Testis (tissue), 3 donors: ENCODE results near the gene TANK. TPM values are rescaled to one million over a fixed set of nuclear protein-coding genes. Genes with fewer than 3 reads are reported as not detected.

Source experiments
- DNase-seq: peaks from one replicate; pipeline ENCODE4 v3.0.0-alpha.2; 2019
- H3K27ac ChIP-seq, 2 donors: fragments of 200-600 bp; sonication (generic); one replicate each; pipeline ENCODE4 v1.5.1; 2019
- H3K27me3 ChIP-seq: fragments of 200-600 bp; sonication (generic); one replicate; pipeline ENCODE4 v1.5.1; 2019
- H3K36me3 ChIP-seq: fragments of 200-600 bp; sonication (generic); one replicate; pipeline ENCODE4 v1.5.1; 2017; ENCODE audit warnings: low read depth; ENCODE audit errors: missing control alignments
- H3K4me1 ChIP-seq: fragments of 200-600 bp; sonication (generic); one replicate; pipeline ENCODE4 v1.5.1; 2019
- H3K4me3 ChIP-seq, 2 donors: fragments of 200-600 bp; sonication (generic); one replicate each; pipeline ENCODE4 v1.5.1; 2017 to 2019
- H3K9me3 ChIP-seq: fragments of 200-600 bp; sonication (generic); one replicate; pipeline ENCODE4 v1.5.1; 2017
- POLR2A ChIP-seq: fragments of 450-650 bp; IDR thresholded peaks from one replicate; pipeline ENCODE4 v1.6.1; 2017; ENCODE audit warnings: antibody characterized with exemption, mild to moderate bottlenecking, moderate library complexity
- WGBS, 2 donors: methylation state at CpG; one replicate each; pipeline ENCODE4 v1.1.5; 2018; 5-methylcytosine and 5-hydroxymethylcytosine counted together
- intact Hi-C: fragments of 100-400 bp; cut with DNase I; formaldehyde crosslinking; loops from one replicate; pipeline ENCODE4 v1.15.1; 2023; ENCODE audit warnings: low total_unique reads
- polyA plus RNA-seq: library from polyadenylated mRNA; stranded (reverse); fragments of 350-450 nt; fragmentation: Illumina TruSeq; extraction: RNeasy Lipid Tissue Mini Kit (QIAGEN cat#74804); gene quantifications from one replicate; pipeline ENCODE4 v1.2.3, GENCODE V29; 2014; ENCODE audit warnings: low read depth, low replicate concordance; ENCODE audit not compliant: insufficient read depth
- total RNA-seq, 2 donors: library from RNA; depleted of rRNA; stranded (reverse); fragments of >200 nt; gene quantifications; one replicate each; pipeline ENCODE4 v1.2.3, GENCODE V29; 2016
- TF ChIP-seq, protein P1 (sequence below), 3 experiments: fragments of 450-650 bp in 2 of 3; fragments of 200-600 bp in 1 of 3; sonication (generic) in 1 of 3; IDR thresholded peaks; one replicate each; pipeline ENCODE4 v1.5.1; 2016 to 2019; ENCODE audit warnings: antibody characterized with exemption in 3 of 3, mild to moderate bottlenecking in 2 of 3, moderate library complexity in 1 of 3

TANK gene
- total and polyA plus RNA-seq, 3 donors from 2014 or later: 34.7 to 63.6 (median 52.8) TPM

GRCh38 chr2:161115205-161115604 lies 45.0 kb upstream of the TANK start:
- no peaks in the 10 kb centered on the region for H3K9me3 ChIP-seq
- H3K4me1 ChIP-seq: no peaks in the 10 kb centered on the region
- 87 to 91% methylated on average over 2 of the region's 2 CpGs for WGBS, 2 donors
- H3K27me3 ChIP-seq: no peaks in the 10 kb centered on the region
- no peak overlapping the region for H3K27ac ChIP-seq
- H3K36me3 ChIP-seq: no peaks in the 10 kb centered on the region
- intact Hi-C loops: no loop called here
- H3K4me3 ChIP-seq: no peak overlapping the region
- no peak for TF ChIP-seq POLR2A
- TF ChIP-seq, protein P1, sequence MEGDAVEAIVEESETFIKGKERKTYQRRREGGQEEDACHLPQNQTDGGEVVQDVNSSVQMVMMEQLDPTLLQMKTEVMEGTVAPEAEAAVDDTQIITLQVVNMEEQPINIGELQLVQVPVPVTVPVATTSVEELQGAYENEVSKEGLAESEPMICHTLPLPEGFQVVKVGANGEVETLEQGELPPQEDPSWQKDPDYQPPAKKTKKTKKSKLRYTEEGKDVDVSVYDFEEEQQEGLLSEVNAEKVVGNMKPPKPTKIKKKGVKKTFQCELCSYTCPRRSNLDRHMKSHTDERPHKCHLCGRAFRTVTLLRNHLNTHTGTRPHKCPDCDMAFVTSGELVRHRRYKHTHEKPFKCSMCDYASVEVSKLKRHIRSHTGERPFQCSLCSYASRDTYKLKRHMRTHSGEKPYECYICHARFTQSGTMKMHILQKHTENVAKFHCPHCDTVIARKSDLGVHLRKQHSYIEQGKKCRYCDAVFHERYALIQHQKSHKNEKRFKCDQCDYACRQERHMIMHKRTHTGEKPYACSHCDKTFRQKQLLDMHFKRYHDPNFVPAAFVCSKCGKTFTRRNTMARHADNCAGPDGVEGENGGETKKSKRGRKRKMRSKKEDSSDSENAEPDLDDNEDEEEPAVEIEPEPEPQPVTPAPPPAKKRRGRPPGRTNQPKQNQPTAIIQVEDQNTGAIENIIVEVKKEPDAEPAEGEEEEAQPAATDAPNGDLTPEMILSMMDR (IDR thresholded peaks at IDR 0.05): no peak
- no peak for DNase-seq

GRCh38 chr2:161115605-161116380 lies 44.4 kb upstream of the TANK start:
- Histone ChIP-seq H3K4me3 (no peak overlapping the region), H3K27ac (no peak overlapping the region)
- intact Hi-C loops: no loop called here

GRCh38 chr2:161116509-161116908 lies 43.7 kb upstream of the TANK start:
- no peak for TF ChIP-seq POLR2A
- TF ChIP-seq, protein P1 (IDR thresholded peaks at IDR 0.05): no peak
- Histone ChIP-seq H3K36me3 (no peaks in the 10 kb centered on the region), H3K4me3 (no peak overlapping the region), H3K9me3 (no peaks in the 10 kb centered on the region), H3K27ac (no peak overlapping the region), H3K4me1 (no peaks in the 10 kb centered on the region), H3K27me3 (no peaks in the 10 kb centered on the region)
- intact Hi-C loops: no loop called here
- DNase-seq: no peak
- WGBS, 2 donors: 84 to 87% methylated on average over 5 of the region's 5 CpGs

More at GRCh38 chr2:161115605-161116380, 44.4 kb upstream of the TANK start:
- no peaks in the 10 kb centered on the region for H3K36me3 ChIP-seq
- 70 to 76% methylated on average over 3 of the region's 3 CpGs for WGBS, 2 donors
- no peaks in the 10 kb centered on the region for H3K9me3 ChIP-seq
- no peaks in the 10 kb centered on the region for H3K4me1 ChIP-seq
- H3K27me3 ChIP-seq: no peaks in the 10 kb centered on the region
- DNase-seq: no peak
- TF ChIP-seq, protein P1 (IDR thresholded peaks at IDR 0.05): no peak
- TF ChIP-seq POLR2A: no peak

- Histone ChIP-seq H3K27me3 (no peaks in the 10 kb centered on the region), H3K36me3 (no peaks in the 10 kb centered on the region), H3K4me1 (peaks cover under 1% of the 10 kb centered on the region), H3K9me3 (no peaks in the 10 kb centered on the region), H3K4me3 (no peak overlapping the region), H3K27ac (no peak overlapping the region)
- WGBS, 2 donors: 93 to 95% methylated on average over 2 of the region's 2 CpGs
- TF ChIP-seq, protein P1 (IDR thresholded peaks at IDR 0.05): no peak
- no peak for TF ChIP-seq POLR2A
- intact Hi-C loops: no loop called here
- DNase-seq: no peak
Observed at GRCh38 chr2:161117506-161117905, 42.7 kb upstream of the TANK start.

GRCh38 chr2:161118722-161119121 lies 41.5 kb upstream of the TANK start:
- H3K27ac ChIP-seq: no peak overlapping the region
- H3K4me3 ChIP-seq: no peak overlapping the region
- DNase-seq: no peak
- no peaks in the 10 kb centered on the region for H3K27me3 ChIP-seq
- intact Hi-C loops: no loop called here
- peaks cover 10% of the 10 kb centered on the region for H3K4me1 ChIP-seq
- H3K36me3 ChIP-seq: no peaks in the 10 kb centered on the region
- TF ChIP-seq POLR2A: no peak
- TF ChIP-seq, protein P1 (IDR thresholded peaks at IDR 0.05): no peak
- H3K9me3 ChIP-seq: no peaks in the 10 kb centered on the region
